Activated naive CD8-positive, alpha-beta T cell (primary cell): ENCODE measurements around the gene LINGO1.
A peak's percentile ranks its signal among the peaks of the same experiment; 100 is the strongest.

Experiments
- H3K27ac Mint-ChIP-seq: one replicate; pipeline ENCODE4 v1.8.0; 2021; ENCODE audit warnings: mixed read lengths
- H3K27me3 Mint-ChIP-seq: one replicate; pipeline ENCODE4 v1.8.0; 2021; ENCODE audit warnings: mixed read lengths
- H3K36me3 Mint-ChIP-seq: one replicate; pipeline ENCODE4 v1.8.0; 2021; ENCODE audit warnings: mixed read lengths
- H3K4me1 Mint-ChIP-seq: one replicate; pipeline ENCODE4 v1.8.0; 2021; ENCODE audit warnings: low read depth, mixed read lengths
- H3K4me3 Mint-ChIP-seq: one replicate; pipeline ENCODE4 v1.8.0; 2021; ENCODE audit warnings: mild to moderate bottlenecking, mixed read lengths
- H3K9me3 Mint-ChIP-seq: one replicate; pipeline ENCODE4 v1.8.0; 2021; ENCODE audit warnings: low read depth, mixed read lengths

Gene LINGO1

GRCh38 chr15:77645602-77646001 is 12.9 kb upstream of the LINGO1 start:
- H3K4me1 Mint-ChIP-seq: no peaks in the 10 kb centered on the region
- H3K4me3 Mint-ChIP-seq: no peak overlapping the region
- H3K9me3 Mint-ChIP-seq: no peaks in the 10 kb centered on the region
- no peaks in the 10 kb centered on the region for H3K36me3 Mint-ChIP-seq
- peaks cover 1% of the 10 kb centered on the region for H3K27me3 Mint-ChIP-seq
- no peak overlapping the region for H3K27ac Mint-ChIP-seq

DNA sequence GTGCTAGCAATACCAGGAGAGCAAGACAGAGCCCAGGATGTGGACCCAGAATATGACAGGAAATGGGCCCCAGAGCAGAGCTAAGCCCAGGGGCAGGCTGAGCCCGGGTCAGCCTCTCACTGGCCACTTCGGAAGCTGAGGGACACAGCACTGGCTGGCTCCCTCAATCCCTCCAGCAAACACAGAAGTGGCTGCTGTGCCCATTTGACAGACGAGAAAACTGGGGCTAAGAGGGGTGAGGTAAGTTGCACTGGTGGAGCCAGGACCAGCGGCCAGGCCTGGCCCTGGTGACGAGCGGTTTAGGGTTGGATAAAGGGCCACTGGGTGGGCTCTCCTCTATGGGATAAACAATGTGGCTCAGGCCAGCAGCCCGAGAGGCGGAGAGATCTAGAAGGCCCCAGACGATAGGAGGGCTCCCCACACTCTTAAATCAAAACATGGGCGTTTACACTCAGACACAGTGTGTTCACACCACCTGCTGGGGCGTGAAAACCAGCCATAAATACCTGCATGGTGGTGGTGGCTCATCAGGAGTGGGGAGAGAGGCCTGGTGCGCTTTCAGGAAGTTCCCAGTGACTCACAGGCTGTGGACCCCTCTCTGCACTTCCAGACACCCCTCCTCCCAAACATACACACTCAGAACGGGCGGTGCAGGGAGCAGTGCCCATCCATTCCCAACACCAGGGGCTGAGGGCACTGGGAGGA is 12.0 kb upstream of the LINGO1 start:
- no peak overlapping the region for H3K4me3 Mint-ChIP-seq
- no peaks in the 10 kb centered on the region for H3K4me1 Mint-ChIP-seq
- no peak overlapping the region for H3K27ac Mint-ChIP-seq
- no peaks in the 10 kb centered on the region for H3K36me3 Mint-ChIP-seq
- no peaks in the 10 kb centered on the region for H3K9me3 Mint-ChIP-seq
- H3K27me3 Mint-ChIP-seq: peaks cover 1% of the 10 kb centered on the region

DNA sequence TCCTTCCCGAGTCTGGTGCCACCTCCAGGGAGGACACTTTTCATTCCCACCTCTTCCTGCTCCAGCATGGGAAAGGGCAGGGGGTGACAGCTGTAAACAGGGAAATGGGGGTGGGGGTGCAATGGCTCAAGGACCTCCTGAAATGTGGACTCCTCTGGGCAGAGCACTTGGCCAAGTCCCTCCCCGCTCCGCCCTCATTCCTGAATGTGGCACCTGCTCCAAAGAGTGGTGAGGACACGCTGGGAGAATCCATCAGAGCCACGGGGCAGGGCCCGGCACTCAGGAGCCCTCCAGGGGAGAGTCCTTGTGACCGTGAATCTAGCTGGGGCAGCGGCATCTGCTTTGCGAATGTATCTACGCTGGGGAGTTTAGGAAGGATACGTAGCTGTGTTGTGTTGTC is 11.1 kb upstream of the LINGO1 start:
- no peaks in the 10 kb centered on the region for H3K9me3 Mint-ChIP-seq
- H3K4me3 Mint-ChIP-seq: no peak overlapping the region
- H3K4me1 Mint-ChIP-seq: no peaks in the 10 kb centered on the region
- H3K36me3 Mint-ChIP-seq: no peaks in the 10 kb centered on the region
- peaks cover 5% of the 10 kb centered on the region for H3K27me3 Mint-ChIP-seq
- H3K27ac Mint-ChIP-seq: no peak overlapping the region

- Mint-ChIP-seq H3K27ac (no peak overlapping the region), H3K27me3 (peaks cover 5% of the 10 kb centered on the region), H3K4me1 (no peaks in the 10 kb centered on the region), H3K36me3 (no peaks in the 10 kb centered on the region), H3K4me3 (no peak overlapping the region), H3K9me3 (no peaks in the 10 kb centered on the region)
Observed at GRCh38 chr15:77642793-77643430, 10.2 kb upstream of the LINGO1 start.

DNA sequence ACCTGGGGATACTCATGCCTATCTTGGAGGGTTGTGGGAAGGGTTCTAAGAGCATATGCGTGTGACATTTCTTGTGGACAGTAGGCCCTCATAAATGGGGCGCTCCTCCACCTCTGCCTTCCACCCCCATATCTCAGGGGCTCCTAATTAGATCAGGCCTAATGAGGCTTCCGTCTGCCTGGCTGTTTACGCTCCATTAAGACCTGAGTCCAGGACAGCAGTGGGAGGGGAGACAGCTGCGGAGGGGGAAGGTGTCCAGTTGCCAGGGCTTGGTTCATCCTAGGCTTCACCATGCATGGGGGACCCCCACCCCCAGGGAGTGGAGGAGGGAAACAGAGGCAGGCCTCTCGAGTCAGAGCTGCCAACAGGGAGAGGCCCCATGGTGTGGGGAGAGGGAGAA is 9.3 kb upstream of the LINGO1 start:
- H3K27ac Mint-ChIP-seq: no peak overlapping the region
- no peaks in the 10 kb centered on the region for H3K36me3 Mint-ChIP-seq
- peaks cover 4% of the 10 kb centered on the region for H3K27me3 Mint-ChIP-seq
- H3K4me3 Mint-ChIP-seq: no peak overlapping the region
- H3K9me3 Mint-ChIP-seq: no peaks in the 10 kb centered on the region
- H3K4me1 Mint-ChIP-seq: no peaks in the 10 kb centered on the region

DNA sequence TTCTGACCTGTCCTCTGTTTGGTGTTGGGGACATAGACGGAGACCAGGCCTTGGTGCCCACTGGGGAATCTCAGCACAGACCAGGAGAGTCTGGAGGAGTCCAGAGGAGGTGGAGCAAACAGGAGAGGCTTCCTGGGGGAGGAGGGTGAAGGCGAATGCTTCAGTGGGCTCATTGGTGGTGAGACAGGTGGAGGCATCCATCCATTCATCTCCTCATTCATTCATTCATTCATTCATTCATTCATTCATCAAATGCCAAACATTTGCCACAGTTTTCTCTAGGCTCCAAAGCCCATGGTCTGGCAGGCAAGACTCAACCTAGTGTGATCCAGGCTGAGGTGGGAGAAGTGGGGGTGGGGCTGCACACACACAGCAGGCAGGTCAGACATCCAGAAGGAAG is 7.9 kb upstream of the LINGO1 start:
- H3K4me3 Mint-ChIP-seq: no peak overlapping the region
- no peaks in the 10 kb centered on the region for H3K9me3 Mint-ChIP-seq
- no peak overlapping the region for H3K27ac Mint-ChIP-seq
- H3K27me3 Mint-ChIP-seq: peaks cover 11% of the 10 kb centered on the region
- H3K4me1 Mint-ChIP-seq: no peaks in the 10 kb centered on the region
- H3K36me3 Mint-ChIP-seq: no peaks in the 10 kb centered on the region

DNA sequence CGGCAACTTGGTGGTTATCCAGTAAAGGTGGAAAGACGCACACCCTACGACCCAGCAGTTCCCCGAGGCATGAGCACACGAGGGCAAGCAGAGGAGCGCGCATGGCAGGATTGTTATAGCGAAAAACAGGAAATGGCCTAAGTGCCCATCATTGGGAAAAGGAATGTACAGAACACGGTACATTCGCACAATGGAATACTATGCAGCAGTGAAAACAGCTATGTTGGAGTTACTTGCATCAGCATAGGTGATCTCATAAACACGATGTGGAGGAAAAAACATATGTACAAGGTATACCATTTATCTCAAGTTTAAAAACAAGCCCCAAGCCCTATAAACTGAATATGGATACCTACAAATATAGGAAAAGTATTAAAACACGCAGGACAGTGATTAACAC is 6.7 kb upstream of the LINGO1 start:
- Mint-ChIP-seq H3K4me1 (no peaks in the 10 kb centered on the region), H3K27me3 (peaks cover 15% of the 10 kb centered on the region), H3K27ac (no peak overlapping the region), H3K9me3 (no peaks in the 10 kb centered on the region), H3K36me3 (no peaks in the 10 kb centered on the region), H3K4me3 (no peak overlapping the region)

DNA sequence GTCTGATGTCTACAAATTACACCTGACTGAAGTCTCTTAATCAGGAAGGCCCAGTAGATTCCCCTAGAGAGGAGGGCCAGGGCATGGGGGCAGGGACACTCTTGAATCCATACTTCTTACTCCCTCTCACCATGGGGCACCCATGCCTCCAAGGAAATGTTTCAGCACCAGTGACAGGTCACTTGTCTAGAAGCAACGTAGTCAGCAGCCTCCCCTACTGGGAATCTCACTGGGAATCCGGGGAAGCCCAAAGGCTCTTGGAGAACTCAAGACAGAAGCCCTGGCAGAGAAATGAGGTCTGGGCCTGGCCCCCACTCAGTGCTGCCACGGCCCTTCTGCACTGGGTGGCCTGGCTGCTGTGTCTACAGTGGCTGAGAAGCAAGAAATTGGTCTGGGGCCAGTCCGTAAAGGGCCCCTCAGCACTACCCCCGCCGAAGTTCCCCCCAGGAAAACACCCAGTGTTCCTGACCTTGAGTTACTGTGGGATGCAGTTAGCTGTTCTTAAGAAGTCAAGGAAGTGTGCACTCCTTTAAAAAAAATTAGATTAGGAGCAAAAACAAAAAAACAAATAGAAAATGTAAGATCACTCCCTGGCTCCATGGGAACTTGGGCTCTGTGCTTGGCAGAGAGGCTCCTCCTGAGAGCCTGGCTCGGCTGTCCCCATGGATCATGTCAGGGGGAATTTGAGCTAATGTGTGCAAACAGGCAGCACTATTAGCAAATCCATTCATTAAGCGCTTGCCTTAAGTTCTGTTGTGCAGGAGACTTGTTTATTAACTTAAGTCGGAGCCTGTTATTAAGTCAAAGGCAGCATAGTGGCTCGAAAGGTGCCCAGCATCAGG is 5.4 kb upstream of the LINGO1 start:
- Mint-ChIP-seq H3K27me3 (peaks cover 23% of the 10 kb centered on the region), H3K27ac (no peak overlapping the region), H3K36me3 (no peaks in the 10 kb centered on the region), H3K4me1 (peaks cover 7% of the 10 kb centered on the region), H3K4me3 (no peak overlapping the region), H3K9me3 (no peaks in the 10 kb centered on the region)

GRCh38 chr15:77636209-77636608 is 3.5 kb upstream of the LINGO1 start:
- H3K27ac Mint-ChIP-seq: no peak overlapping the region
- H3K4me1 Mint-ChIP-seq: peaks cover 7% of the 10 kb centered on the region
- no peak overlapping the region for H3K4me3 Mint-ChIP-seq
- no peaks in the 10 kb centered on the region for H3K36me3 Mint-ChIP-seq
- H3K9me3 Mint-ChIP-seq: no peaks in the 10 kb centered on the region
- peaks cover 23% of the 10 kb centered on the region for H3K27me3 Mint-ChIP-seq

GRCh38 chr15:77634266-77634962 is 1.7 kb upstream of the LINGO1 start:
- peaks cover 7% of the 10 kb centered on the region for H3K4me1 Mint-ChIP-seq
- H3K36me3 Mint-ChIP-seq: no peaks in the 10 kb centered on the region
- H3K4me3 Mint-ChIP-seq: peak overlapping the region; percentile 77
- no peak overlapping the region for H3K27ac Mint-ChIP-seq
- no peaks in the 10 kb centered on the region for H3K9me3 Mint-ChIP-seq
- peaks cover 23% of the 10 kb centered on the region for H3K27me3 Mint-ChIP-seq

DNA sequence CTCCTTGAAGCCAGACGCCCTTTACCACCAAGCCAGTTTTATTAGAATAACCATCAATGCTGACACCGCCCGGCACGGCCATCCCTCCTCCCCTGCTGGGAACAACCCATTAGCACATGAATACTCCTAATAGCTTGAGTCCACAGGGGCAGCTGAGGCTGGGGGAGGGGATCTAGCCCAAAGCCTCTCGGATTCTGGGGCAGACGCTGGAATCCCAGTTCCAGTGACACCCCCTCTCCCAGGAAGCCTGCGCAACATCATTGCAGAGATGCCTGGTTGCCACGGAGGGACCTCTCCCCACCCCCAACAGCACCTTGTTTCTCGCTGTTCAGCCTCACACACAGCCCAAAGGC is 1.2 kb upstream of the LINGO1 start:
- Mint-ChIP-seq H3K4me3 (peak overlapping the region; percentile 77), H3K4me1 (peaks cover 7% of the 10 kb centered on the region), H3K27me3 (peaks cover 21% of the 10 kb centered on the region), H3K9me3 (no peaks in the 10 kb centered on the region), H3K36me3 (no peaks in the 10 kb centered on the region), H3K27ac (no peak overlapping the region)

- H3K27me3 Mint-ChIP-seq: peaks cover 22% of the 10 kb centered on the region
- no peaks in the 10 kb centered on the region for H3K9me3 Mint-ChIP-seq
- peaks cover 7% of the 10 kb centered on the region for H3K4me1 Mint-ChIP-seq
- no peak overlapping the region for H3K27ac Mint-ChIP-seq
- H3K36me3 Mint-ChIP-seq: no peaks in the 10 kb centered on the region
- peak overlapping the region; percentile 77 for H3K4me3 Mint-ChIP-seq
Observed at GRCh38 chr15:77633134-77633912, 611 bp upstream of the LINGO1 start.

GRCh38 chr15:77631745-77632533 is 773 bp downstream of the LINGO1 start:
- Mint-ChIP-seq H3K4me1 (peaks cover 7% of the 10 kb centered on the region), H3K4me3 (no peak overlapping the region), H3K9me3 (no peaks in the 10 kb centered on the region), H3K36me3 (no peaks in the 10 kb centered on the region), H3K27me3 (peaks cover 26% of the 10 kb centered on the region), H3K27ac (no peak overlapping the region)
